Stomach (tissue), 9 donors: ENCODE data around the gene UGT3A2. TPM values are rescaled to one million over a fixed set of nuclear protein-coding genes. Genes with fewer than 3 reads are reported as not detected.

Experiments
- DNase-seq, 2 donors: peaks; one replicate each; pipeline versions ENCODE4 v3.0.0 to v3.0.0-alpha.2; 2013 to 2019
- H3K27ac ChIP-seq, 5 donors: fragments of 200-600 bp in 4 of 5; sonication (generic) in 4 of 5; one replicate each; pipeline ENCODE4 v1.5.1; 2013 to 2019; ENCODE audit warnings: mild to moderate bottlenecking in 1 of 5, moderate library complexity in 1 of 5
- H3K27me3 ChIP-seq, 3 donors: fragments of 200-600 bp; sonication (generic); one replicate each; pipeline ENCODE4 v1.5.1; 2017 to 2019; ENCODE audit warnings: mixed run types in 1 of 3
- H3K36me3 ChIP-seq, 4 donors: fragments of 200-600 bp; sonication (generic); 1 replicate in 3 of 4; 2 replicates in 1 of 4; pipeline ENCODE4 v1.5.1; 2016 to 2019
- H3K4me1 ChIP-seq, 4 donors: fragments of 200-600 bp; sonication (generic); one replicate each; pipeline ENCODE4 v1.5.1; 2016 to 2019
- H3K4me3 ChIP-seq, 4 donors: fragments of 200-600 bp; sonication (generic) in 3 of 4; one replicate each; pipeline ENCODE4 v1.5.1; 2016 to 2019; ENCODE audit warnings: mild to moderate bottlenecking in 1 of 4
- H3K9me3 ChIP-seq, 4 donors: fragments of 200-600 bp; sonication (generic); one replicate each; pipeline ENCODE4 v1.5.1; 2016 to 2019
- EP300 ChIP-seq: sonication (generic); formaldehyde crosslinking; IDR thresholded peaks from one replicate; pipeline ENCODE4 v1.6.1; 2017; ENCODE audit warnings: antibody characterized with exemption
- POLR2A ChIP-seq, 4 donors: fragments of 450-650 bp; IDR thresholded peaks; one replicate each; pipeline ENCODE4 v1.6.1; 2016; ENCODE audit warnings: antibody characterized with exemption in 4 of 4, control low read depth in 2 of 4, mild to moderate bottlenecking in 1 of 4, moderate library complexity in 1 of 4
- POLR2AphosphoS5 ChIP-seq, 3 donors: sonication (generic); formaldehyde crosslinking; IDR thresholded peaks; one replicate each; pipeline ENCODE4 v1.6.1; 2016; ENCODE audit warnings: antibody characterized with exemption in 3 of 3
- WGBS, 5 donors: extraction: QIAGEN DNeasy Blood & Tissue Kit in 3 of 5; methylation state at CpG; one replicate each; pipeline versions ENCODE4 v1.1.5 to v1.1.7; 2013 to 2018; 5-methylcytosine and 5-hydroxymethylcytosine counted together
- intact Hi-C: fragments of 100-400 bp; cut with DNase I; formaldehyde crosslinking; loops from one replicate; pipeline ENCODE4 v1.15.1; 2023; ENCODE audit warnings: low total_unique reads
- polyA plus RNA-seq, 3 donors: library from polyadenylated mRNA; stranded (reverse); fragments of 200-250 nt; gene quantifications; one replicate each; pipeline ENCODE4 v1.2.3, GENCODE V29; 2013
- total RNA-seq, 5 donors: library from RNA; depleted of rRNA; stranded (reverse); fragments of >200 nt; gene quantifications; one replicate each; pipeline versions ENCODE4 v1.1.0 to v1.2.3, GENCODE V29; 2014 to 2016
- TF ChIP-seq, protein P1 (sequence below), 7 experiments: fragments of 450-650 bp in 4 of 7; fragments of 200-600 bp in 3 of 7; sonication (generic) in 3 of 7; IDR thresholded peaks; one replicate each; pipeline ENCODE4 v1.5.1; 2016 to 2019; ENCODE audit warnings: antibody characterized with exemption in 7 of 7, control low read depth in 2 of 7, mild to moderate bottlenecking in 1 of 7
- donor health status: healthy with polysubstance abuse.
- donor health status: Bipolar disorder and iron deficiency.
- donor health status: healthy.

Gene UGT3A2
- total and polyA plus RNA-seq, 8 donors: 2.0 TPM; not detected in 7

GRCh38 chr5:36049949-36050348, 16.7 kb downstream of the UGT3A2 start:
- no peak overlapping the region for H3K4me3 ChIP-seq
- no peak for DNase-seq
- H3K4me1 ChIP-seq: no peaks in the 10 kb centered on the region
- no peak for TF ChIP-seq POLR2AphosphoS5 (IDR thresholded peaks at IDR 0.05)
- TF ChIP-seq POLR2A (IDR thresholded peaks at IDR 0.05): no peak
- TF ChIP-seq, protein P1, sequence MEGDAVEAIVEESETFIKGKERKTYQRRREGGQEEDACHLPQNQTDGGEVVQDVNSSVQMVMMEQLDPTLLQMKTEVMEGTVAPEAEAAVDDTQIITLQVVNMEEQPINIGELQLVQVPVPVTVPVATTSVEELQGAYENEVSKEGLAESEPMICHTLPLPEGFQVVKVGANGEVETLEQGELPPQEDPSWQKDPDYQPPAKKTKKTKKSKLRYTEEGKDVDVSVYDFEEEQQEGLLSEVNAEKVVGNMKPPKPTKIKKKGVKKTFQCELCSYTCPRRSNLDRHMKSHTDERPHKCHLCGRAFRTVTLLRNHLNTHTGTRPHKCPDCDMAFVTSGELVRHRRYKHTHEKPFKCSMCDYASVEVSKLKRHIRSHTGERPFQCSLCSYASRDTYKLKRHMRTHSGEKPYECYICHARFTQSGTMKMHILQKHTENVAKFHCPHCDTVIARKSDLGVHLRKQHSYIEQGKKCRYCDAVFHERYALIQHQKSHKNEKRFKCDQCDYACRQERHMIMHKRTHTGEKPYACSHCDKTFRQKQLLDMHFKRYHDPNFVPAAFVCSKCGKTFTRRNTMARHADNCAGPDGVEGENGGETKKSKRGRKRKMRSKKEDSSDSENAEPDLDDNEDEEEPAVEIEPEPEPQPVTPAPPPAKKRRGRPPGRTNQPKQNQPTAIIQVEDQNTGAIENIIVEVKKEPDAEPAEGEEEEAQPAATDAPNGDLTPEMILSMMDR (IDR thresholded peaks at IDR 0.05): no peak
- TF ChIP-seq EP300: no peak
- H3K27ac ChIP-seq: no peak overlapping the region
- H3K9me3 ChIP-seq: no peaks in the 10 kb centered on the region
- no peaks in the 10 kb centered on the region for H3K36me3 ChIP-seq
- intact Hi-C loops: no loop called here
- 65 to 93% (median 79%) methylated on average over 4 of the region's 4 CpGs for WGBS, 5 donors
- H3K27me3 ChIP-seq: no peaks in the 10 kb centered on the region

DNA sequence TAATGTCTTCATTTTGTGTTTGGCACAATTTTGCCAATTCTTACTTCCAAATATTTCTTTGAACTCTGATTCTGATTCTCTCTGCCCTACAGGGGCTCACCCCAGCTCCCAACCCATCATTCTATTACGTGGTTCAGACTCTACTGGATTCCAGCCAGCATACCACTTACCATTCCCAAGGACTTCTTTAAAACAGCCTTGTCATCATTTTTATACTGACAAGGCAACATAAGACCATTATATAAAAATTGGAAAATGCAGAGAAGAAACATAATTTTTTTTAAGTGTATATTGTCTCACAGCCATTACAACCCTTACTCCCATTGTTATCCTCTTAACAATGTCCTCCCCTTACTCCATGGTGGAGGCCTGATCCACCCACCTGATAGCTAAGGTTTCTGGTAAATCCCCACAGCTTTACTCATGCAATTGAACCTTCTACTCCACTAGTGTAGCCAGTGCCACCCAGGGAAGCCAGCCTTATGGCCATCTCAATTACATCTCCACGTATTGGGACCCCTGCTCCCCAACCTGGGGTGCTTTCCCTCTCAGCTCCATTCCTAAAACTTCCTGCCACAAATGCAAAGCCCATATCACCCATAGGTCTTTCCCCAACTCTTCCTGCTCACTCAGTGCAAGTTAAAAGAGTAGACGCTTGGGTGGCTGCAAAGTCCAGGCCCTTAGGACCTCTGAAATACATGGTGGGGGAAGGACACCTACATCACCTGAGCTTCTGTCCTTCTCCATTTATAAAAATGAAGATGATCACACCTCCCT, 19.1 kb downstream of the UGT3A2 start:
- 74 to 84% (median 75%) methylated on average over 3 of the region's 3 CpGs for WGBS, 5 donors
- H3K27ac ChIP-seq: no peak overlapping the region

DNA sequence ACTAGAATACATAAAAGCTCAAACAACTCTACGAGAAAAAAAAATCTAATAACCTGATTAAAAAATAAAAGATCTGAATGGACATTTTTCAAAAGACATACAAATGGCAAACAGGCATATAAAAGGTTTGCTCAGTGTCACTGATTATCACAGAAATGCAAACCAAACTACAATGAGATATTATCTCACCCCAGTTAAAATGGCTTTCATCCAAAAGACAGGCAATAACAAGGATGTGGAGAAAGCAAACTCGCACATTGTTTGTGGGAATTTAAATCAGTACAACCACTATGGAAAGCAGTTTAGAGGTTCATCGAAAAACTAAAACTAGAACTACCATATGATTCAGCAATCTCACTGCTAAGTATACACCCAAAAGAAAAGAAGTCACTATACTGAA, 20.8 kb downstream of the UGT3A2 start:
- H3K27ac ChIP-seq: no peak overlapping the region
- no peaks in the 10 kb centered on the region for H3K27me3 ChIP-seq
- no peaks in the 10 kb centered on the region for H3K9me3 ChIP-seq
- H3K4me3 ChIP-seq: no peak overlapping the region
- no peak for TF ChIP-seq POLR2AphosphoS5 (IDR thresholded peaks at IDR 0.05)
- H3K36me3 ChIP-seq: no peaks in the 10 kb centered on the region
- intact Hi-C loops: no loop called here
- H3K4me1 ChIP-seq: no peaks in the 10 kb centered on the region
- DNase-seq: no peak
- WGBS, 5 donors: 39 to 61% (median 53%) methylated on average over 3 of the region's 3 CpGs

More for the DNA sequence above, 19.1 kb downstream of the UGT3A2 start:
- no peak for DNase-seq
- intact Hi-C loops: no loop called here
- H3K9me3 ChIP-seq: no peaks in the 10 kb centered on the region
- H3K36me3 ChIP-seq: no peaks in the 10 kb centered on the region
- TF ChIP-seq EP300 (no peak), POLR2A (IDR thresholded peaks at IDR 0.05) (no peak), POLR2AphosphoS5 (IDR thresholded peaks at IDR 0.05) (no peak)
- TF ChIP-seq, protein P1 (IDR thresholded peaks at IDR 0.05): no peak
- H3K4me1 ChIP-seq: no peaks in the 10 kb centered on the region
- H3K27me3 ChIP-seq: no peaks in the 10 kb centered on the region
- no peak overlapping the region for H3K4me3 ChIP-seq

GRCh38 chr5:36041537-36041845, 25.2 kb downstream of the UGT3A2 start:
- Histone ChIP-seq H3K9me3 (no peaks in the 10 kb centered on the region), H3K4me1 (no peaks in the 10 kb centered on the region), H3K4me3 (no peak overlapping the region), H3K27me3 (no peaks in the 10 kb centered on the region), H3K27ac (no peak overlapping the region), H3K36me3 (no peaks in the 10 kb centered on the region)
- TF ChIP-seq POLR2A (IDR thresholded peaks at IDR 0.05) (no peak), EP300 (no peak), POLR2AphosphoS5 (IDR thresholded peaks at IDR 0.05) (no peak)
- TF ChIP-seq, protein P1 (IDR thresholded peaks at IDR 0.05): no peak
- DNase-seq: no peak
- intact Hi-C loops: no loop called here
